GM12874 (cell line): ENCODE measurements around the gene ELF5.

Experiments
- TF ChIP-seq, protein P1 (sequence below): IDR thresholded peaks from 2 replicates; pipeline ENCODE4 v1.5.1; 2011; ENCODE audit warnings: low read depth, mild to moderate bottlenecking, control low read depth, low read length, moderate library complexity; ENCODE audit not compliant: insufficient read depth

The ELF5 gene

DNA sequence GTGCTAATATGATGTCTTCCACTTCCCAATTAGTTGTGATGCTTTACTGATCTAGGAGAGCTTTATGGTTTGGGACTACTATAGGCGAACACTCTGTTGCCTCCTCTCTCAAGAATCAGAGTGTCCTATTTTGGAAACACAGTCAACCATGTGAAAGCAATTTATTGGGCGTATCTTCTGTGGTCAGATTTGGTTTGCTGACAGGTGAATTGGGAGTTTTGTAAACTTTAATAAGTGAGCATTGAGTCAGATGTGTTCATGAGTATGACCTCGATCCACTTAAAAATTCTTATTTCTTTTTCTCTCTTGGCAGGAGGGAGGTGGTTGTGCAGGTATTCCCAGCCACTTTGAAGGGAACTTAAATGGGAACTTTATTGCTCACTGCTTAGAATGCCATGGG is 70.5 kb downstream of the ELF5 start:
- TF ChIP-seq, protein P1, sequence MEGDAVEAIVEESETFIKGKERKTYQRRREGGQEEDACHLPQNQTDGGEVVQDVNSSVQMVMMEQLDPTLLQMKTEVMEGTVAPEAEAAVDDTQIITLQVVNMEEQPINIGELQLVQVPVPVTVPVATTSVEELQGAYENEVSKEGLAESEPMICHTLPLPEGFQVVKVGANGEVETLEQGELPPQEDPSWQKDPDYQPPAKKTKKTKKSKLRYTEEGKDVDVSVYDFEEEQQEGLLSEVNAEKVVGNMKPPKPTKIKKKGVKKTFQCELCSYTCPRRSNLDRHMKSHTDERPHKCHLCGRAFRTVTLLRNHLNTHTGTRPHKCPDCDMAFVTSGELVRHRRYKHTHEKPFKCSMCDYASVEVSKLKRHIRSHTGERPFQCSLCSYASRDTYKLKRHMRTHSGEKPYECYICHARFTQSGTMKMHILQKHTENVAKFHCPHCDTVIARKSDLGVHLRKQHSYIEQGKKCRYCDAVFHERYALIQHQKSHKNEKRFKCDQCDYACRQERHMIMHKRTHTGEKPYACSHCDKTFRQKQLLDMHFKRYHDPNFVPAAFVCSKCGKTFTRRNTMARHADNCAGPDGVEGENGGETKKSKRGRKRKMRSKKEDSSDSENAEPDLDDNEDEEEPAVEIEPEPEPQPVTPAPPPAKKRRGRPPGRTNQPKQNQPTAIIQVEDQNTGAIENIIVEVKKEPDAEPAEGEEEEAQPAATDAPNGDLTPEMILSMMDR, result no peak

DNA sequence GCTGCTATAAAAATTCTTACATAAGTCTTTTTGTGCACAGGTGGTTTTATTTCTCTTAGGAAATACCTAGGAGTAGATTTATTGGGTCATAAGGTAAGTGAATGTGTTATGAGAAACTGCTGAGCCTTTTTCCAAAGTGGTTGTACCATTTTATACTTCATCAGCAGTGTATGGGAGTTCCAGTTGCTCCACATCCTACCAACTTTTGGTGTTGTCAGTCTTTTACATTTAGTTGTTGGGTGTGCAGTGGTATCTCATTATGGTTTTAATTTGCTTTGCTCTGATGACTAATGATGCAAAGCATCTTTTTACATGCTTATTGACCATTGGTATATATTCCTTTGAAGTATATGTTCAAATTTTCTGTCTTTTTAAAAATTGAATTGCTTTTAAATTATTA is 71.8 kb downstream of the ELF5 start:
- TF ChIP-seq, protein P1, result no peak

DNA sequence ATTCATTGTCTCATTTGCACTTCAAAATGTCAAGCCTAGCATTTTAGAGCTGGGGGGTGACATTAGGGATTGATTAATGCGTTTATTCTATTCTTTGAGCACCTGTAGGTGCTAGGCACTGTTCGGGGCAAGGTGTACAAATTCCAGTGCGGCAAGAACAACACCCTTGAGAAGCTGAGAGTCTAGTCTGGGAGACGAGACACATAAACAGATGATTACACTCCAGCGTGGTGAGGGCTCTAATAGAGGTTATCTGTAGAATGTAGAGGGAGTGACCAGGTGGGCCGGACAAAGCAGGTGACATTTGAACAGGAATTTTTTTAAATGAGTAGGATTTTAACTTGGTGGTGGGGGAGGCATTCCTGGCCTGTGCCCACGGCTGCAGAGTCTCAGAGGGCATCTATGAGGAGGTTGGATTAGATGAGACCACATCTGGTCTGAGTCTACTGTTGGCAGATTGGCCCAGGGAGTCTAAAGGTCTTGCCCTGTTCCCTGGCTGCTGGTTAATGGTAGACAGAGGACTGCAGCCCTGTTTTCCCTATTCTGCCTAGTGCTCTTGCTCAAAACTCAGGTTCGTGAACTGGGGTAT is 73.9 kb downstream of the ELF5 start:
- TF ChIP-seq, protein P1, result no peak

DNA sequence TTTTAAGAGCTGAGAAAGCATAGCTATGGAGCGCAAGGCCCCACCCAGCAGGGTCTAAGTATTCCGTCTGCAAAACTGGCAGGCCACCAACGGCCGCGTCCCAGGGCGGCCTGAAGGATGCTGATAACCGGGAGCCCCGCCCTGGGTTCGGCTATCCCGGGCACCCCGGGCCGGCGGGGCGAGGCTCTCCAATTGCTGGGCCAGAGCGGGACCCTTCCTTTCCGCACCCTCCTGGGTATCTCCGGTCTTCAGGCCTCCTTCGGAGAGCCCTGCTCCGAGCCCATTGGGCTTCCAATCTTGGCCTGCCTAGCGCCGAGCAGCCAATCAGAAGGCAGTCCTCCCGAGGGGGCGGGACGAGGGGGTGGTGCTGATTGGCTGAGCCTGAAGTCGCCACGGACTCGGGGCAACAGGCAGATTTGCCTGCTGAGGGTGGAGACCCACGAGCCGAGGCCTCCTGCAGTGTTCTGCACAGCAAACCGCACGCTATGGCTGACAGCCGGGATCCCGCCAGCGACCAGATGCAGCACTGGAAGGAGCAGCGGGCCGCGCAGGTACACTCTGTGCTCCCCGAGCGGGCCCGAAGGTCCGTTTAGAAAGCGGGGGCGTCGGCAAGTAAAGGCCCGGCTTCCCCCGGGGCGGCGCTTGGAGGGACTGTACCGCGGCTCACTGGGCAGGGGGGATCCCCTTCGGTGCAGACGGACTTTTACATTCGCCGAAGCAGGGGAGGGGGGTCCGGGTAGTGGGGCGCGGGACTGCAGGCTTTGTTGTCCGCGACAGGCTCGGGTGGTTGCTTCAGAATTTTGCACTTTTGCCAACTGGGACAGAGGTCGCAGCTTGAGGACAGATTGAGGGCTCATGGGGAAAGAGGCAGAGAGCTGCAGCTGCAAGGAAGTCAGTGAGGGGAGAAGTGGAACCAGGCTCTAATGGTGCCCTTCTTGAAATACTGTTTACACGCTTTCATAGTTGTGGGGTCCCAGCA is 74.8 kb downstream of the ELF5 start, which contains the start of gene CAT:
Gene CAT (plus strand): TSS at position 406 of the 979 bp plus-strand sequence. CDS start 80 bp downstream, at position 486.
- TF ChIP-seq, protein P1, result no peak

DNA sequence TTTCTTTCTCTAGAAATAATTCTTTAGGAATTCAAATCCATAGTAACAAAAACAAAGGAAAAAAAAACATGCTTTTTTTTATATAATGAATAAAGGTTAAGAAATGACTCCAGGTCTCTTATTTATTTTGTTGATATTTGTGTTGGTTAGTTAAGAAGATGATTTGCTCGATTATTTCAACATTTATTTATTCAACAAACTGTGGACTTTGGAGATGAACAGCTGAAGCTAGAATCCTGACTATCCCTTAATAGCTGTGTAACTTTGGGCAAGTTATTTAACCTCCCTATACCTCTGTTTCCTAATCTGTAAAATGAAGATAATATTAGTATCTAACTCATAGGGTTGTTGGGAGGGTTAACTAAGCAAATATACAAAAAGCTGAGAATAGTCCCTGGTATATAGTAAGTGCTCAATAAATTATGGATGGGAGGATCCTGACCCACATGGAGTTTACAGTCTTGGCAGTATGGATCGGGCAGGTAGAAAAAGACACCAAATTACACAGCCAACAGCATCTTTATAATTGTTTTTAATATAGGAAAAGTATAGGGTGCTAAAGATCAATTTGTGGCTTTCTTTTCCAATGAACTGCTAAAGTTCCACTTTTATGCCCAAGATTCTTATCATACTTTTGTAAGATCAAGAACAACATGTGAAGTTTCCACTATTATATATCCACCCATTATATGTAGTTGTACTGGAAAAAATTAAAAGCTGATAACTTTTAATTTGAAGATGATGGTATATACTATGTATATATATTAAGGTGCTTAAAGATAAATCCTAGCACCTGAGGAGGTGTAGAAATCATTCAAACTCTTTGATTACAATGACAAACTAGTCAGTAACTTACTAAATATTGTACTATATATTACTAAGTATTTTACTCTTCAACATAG is 76.1 kb downstream of the ELF5 start:
- TF ChIP-seq, protein P1, result no peak

DNA sequence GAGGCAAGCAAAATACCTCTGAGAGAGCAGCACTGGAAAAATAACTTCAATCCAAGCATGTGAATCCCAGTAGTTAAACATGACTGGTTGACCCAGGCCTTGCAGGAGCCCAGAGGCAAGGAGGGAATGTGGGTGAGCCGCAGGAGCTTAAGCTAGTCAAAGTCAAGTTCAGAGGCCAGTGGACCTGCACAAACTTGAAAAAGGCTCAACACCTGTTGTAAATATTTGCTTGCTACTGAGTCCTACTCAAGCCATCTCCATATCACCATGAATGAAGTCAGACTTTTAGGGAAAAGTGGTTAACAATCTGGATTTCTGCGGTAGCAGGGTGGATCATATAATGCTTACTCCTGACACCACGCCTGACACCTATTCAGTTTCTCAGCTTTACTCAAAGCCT is 79.7 kb downstream of the ELF5 start:
- TF ChIP-seq, protein P1, result no peak
